Measurements from ENCODE around the gene OR7C2.

The OR7C2 gene

DNA sequence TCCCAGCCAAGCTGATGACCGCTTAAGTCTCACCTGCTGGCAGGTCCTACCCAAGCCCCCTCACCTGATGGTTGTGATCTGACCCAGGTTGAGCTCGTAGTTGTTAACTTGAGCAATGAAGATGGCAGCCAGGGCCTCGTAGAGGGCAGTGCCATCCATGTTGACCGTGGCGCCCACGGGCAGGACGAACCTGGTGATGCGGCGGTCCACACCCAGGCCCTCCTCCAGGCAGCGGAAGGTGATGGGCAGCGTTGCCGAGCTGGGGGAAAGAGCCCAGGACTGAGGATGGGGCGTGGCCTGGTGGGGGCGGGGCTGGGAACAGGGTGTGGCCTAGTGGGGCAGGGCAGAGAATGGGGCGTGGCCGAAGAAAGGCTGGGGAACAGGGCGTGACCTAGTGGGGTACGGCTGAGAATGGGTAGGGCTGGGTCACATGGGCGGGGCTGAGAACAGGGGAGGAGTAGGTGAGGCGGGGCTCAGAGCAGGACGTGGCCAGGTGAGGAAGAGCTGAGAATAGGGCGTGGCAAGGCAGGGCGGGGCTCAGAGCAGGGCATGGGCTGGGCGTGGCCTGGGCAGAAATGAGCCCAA, 12.9 kb downstream of the OR7C2 start:
- H3K4me3 ChIP-seq (ENCODE audit: low read depth, low read length), result no peak overlapping the region
- CTCF ChIA-PET, result no interaction called here
- POLR2A ChIA-PET, result no interaction called here
- TF ChIP-seq, protein P1, sequence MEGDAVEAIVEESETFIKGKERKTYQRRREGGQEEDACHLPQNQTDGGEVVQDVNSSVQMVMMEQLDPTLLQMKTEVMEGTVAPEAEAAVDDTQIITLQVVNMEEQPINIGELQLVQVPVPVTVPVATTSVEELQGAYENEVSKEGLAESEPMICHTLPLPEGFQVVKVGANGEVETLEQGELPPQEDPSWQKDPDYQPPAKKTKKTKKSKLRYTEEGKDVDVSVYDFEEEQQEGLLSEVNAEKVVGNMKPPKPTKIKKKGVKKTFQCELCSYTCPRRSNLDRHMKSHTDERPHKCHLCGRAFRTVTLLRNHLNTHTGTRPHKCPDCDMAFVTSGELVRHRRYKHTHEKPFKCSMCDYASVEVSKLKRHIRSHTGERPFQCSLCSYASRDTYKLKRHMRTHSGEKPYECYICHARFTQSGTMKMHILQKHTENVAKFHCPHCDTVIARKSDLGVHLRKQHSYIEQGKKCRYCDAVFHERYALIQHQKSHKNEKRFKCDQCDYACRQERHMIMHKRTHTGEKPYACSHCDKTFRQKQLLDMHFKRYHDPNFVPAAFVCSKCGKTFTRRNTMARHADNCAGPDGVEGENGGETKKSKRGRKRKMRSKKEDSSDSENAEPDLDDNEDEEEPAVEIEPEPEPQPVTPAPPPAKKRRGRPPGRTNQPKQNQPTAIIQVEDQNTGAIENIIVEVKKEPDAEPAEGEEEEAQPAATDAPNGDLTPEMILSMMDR (IDR thresholded peaks at IDR 0.05; ENCODE audit: insufficient read depth, low read length, missing control alignments), result no peak
- DNase-seq (ENCODE audit: low read depth, low spot score), result no peak

DNA sequence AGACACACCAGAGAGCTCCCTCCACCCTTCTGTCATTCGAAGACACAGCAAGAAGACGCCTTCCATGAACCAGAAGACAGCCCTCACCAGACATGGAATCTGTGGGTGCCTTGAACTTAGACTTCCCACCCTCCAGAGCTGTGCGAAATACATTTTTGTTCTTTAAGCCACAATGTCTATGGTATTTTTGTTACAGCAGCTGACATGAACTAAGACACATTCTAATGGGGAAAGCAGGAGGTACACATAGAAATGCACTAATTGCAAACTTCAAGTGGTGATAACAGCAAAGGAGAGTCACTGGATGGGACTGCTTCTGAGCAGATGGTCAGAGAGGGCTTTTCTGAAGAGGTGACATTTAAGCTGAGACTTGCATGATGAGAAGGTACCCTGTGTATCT, 16.2 kb downstream of the OR7C2 start:
- no peak overlapping the region for H3K4me3 ChIP-seq (ENCODE audit: low read depth, low read length)
- POLR2A ChIA-PET, result no interaction called here
- no peak for DNase-seq (ENCODE audit: low read depth, low spot score)
- CTCF ChIA-PET, result no interaction called here
- TF ChIP-seq, protein P1 (IDR thresholded peaks at IDR 0.05; ENCODE audit: insufficient read depth, low read length, missing control alignments), result no peak

DNA sequence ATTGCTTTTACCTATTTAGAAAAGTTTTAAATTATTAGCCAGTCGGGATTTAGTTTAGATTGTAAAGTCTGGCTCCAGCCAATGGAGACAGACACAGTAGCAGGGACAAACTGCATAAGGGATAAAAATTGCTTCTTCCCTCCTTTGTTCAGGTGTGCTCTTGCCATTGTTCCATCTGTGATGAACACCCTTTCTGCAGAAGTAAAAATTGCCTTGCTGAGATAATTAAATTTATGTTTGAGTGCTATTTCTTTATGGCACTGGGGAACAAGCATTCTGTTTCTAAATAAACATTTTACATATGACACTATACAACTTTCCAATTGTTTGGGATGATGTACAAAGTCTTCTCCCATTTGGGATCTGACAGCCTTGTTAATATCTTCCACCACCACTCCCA, 18.0 kb downstream of the OR7C2 start:
- no peak overlapping the region for H3K4me3 ChIP-seq (ENCODE audit: low read depth, low read length)
- ChIA-PET CTCF (no interaction called here), POLR2A (no interaction called here)
- DNase-seq (ENCODE audit: low read depth, low spot score), result no peak
- TF ChIP-seq, protein P1 (IDR thresholded peaks at IDR 0.05; ENCODE audit: insufficient read depth, low read length, missing control alignments), result no peak

DNA sequence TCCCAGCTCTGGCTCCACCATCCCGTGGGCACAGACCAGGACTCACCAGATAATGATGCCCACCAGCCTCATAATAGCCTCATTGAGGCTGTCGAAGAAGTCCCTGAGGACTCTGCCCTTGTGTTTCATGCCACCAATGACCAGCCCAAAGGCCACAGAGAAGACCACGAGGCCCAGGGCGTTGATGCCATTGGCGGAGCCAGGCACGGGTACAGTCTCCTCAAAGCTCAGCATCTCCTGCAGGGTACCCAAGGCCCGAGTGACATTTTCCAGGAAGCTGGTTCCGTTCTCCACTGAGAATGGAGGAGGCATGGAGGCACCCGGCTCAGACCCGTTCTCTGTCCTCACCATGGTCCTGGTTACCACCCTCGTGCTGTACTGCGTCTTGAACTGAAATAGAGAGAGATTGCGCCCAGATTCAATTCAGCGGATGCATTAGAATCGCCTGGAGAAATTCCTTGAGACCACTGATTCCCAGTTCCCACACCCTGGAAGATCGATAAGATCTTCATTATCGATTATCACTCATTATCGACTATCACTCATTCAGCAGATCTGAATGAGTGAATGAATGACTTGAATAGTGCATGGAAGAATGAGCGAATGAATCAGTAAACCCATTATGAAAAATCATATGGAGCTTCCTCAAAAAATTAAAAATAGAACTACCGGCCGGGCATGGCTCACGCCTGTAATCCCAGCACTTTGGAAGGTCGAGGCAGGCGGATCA, 20.8 kb downstream of the OR7C2 start:
- no peak overlapping the region for H3K4me3 ChIP-seq (ENCODE audit: low read depth, low read length)
- no peak for DNase-seq (ENCODE audit: low read depth, low spot score)
- CTCF ChIA-PET, result no interaction called here
- TF ChIP-seq, protein P1 (IDR thresholded peaks at IDR 0.05; ENCODE audit: insufficient read depth, low read length, missing control alignments), result no peak
- POLR2A ChIA-PET, result no interaction called here

DNA sequence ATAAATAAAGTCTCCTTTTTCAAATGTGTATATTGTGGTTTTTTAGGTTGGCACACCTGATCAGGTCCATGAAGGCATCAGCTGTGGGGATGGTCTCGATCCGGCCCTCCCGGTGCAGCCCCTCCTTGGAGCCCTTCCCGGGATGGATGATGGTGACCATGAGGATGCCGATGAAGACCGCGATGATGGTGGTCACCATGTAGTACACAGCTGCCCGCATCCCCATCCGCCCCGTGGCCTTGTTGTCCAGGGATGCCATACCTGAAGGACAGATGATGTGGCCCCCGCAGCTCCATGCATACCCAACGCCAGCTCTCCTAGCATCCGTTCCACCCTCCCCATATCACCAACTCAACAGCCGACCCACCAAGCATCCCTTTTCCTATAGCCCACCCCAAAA, 27.0 kb downstream of the OR7C2 start:
- DNase-seq (ENCODE audit: low read depth, low spot score), result no peak
- ChIA-PET POLR2A (no interaction called here), CTCF (no interaction called here)
- H3K4me3 ChIP-seq (ENCODE audit: low read depth, low read length), result no peak overlapping the region
- TF ChIP-seq, protein P1 (IDR thresholded peaks at IDR 0.05; ENCODE audit: insufficient read depth, low read length, missing control alignments), result no peak

DNA sequence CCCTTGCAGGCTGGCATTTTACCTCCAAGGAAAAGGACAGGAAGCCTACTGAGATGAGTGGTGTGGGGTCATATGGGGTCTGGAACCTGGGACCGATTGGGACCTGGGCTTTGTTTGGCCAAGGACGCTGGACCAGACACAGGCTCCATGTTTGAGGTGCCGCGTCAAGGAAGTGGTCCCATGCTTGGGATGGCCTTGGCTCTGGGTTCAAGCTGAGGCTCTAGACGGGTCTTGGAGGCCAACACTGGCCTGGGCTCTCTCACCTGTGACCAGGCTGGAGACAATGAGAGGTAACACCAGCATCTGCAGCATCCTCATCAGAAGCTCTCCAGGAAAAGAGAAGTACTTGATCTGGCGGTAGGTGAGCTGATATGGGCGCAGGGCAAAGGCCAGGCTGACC, 30.2 kb downstream of the OR7C2 start:
- POLR2A ChIA-PET, result no interaction called here
- DNase-seq (ENCODE audit: low read depth, low spot score), result no peak
- TF ChIP-seq, protein P1 (IDR thresholded peaks at IDR 0.05; ENCODE audit: insufficient read depth, low read length, missing control alignments), result no peak
- CTCF ChIA-PET, result no interaction called here
- no peak overlapping the region for H3K4me3 ChIP-seq (ENCODE audit: low read depth, low read length)
